Motor neuron (in vitro differentiated cells): ENCODE data around the gene SORL1. TPM values are rescaled to one million over a fixed set of nuclear protein-coding genes. Genes with fewer than 3 reads are reported as not detected.
"Not testable (repeated sequence)": the region's sequence is repeated elsewhere in the genome, so short reads cannot be mapped to it uniquely, and the experiment has no call there.

Experiments used
- ATAC-seq, 8 experiments: fragments of 200-7000 bp; cut with Tn5 transposase; replicated peaks in 6 of 8; 2 replicates each; pipeline ENCODE4 v1.8.0; 2021; ENCODE audit warnings: mild to moderate bottlenecking in 8 of 8, moderate library complexity in 8 of 8
- H3K27ac ChIP-seq, 2 donors: fragments of 250-450 bp; sonication (Bioruptor Pico); 2 replicates each; pipeline ENCODE4 v1.9.0; 2021; ENCODE audit warnings: antibody characterized with exemption in 2 of 2, mild to moderate bottlenecking in 2 of 2, moderate library complexity in 1 of 2
- H3K4me1 ChIP-seq, 2 donors: fragments of 250-450 bp; sonication (Bioruptor Pico); replicated peaks in 1 of 2; 2 replicates each; pipeline ENCODE4 v1.6.1; 2021; ENCODE audit warnings: antibody characterized with exemption in 2 of 2, mild to moderate bottlenecking in 2 of 2, moderate library complexity in 1 of 2
- H3K4me3 ChIP-seq, 5 donors: fragments of 250-450 bp; sonication (Bioruptor Pico); 2 replicates each; pipeline ENCODE4 v1.9.0; 2021; ENCODE audit warnings: antibody characterized with exemption in 5 of 5, mild to moderate bottlenecking in 5 of 5, moderate library complexity in 4 of 5
- WGBS, 10 experiments: fragments of 450-650 bp; shearing (Covaris generic); methylation state at CpG; one replicate each; pipeline ENCODE4 v1.0.0; 2022; 5-methylcytosine and 5-hydroxymethylcytosine counted together
- in situ Hi-C, 9 experiments: fragments of 400-800 bp; cut with MboI; loops; one replicate each; pipeline ENCODE4 v1.15.0; 2021; ENCODE audit warnings: low sequenced_read_pairs in 9 of 9, low pct_unique_long_range_greater_than_20kb in 2 of 9; ENCODE audit not compliant: unreplicated experiment in 9 of 9
- total RNA-seq, 8 experiments: library from RNA; unstranded; fragments of 300-600 nt; gene quantifications; 2 replicates each; pipeline versions ENCODE4 v1.2.3 to v1.2.4, GENCODE V29; 2022

The SORL1 gene
- total RNA-seq, 8 experiments from 2014 or later: 0.36 to 39.4 (median 21.8) TPM

DNA sequence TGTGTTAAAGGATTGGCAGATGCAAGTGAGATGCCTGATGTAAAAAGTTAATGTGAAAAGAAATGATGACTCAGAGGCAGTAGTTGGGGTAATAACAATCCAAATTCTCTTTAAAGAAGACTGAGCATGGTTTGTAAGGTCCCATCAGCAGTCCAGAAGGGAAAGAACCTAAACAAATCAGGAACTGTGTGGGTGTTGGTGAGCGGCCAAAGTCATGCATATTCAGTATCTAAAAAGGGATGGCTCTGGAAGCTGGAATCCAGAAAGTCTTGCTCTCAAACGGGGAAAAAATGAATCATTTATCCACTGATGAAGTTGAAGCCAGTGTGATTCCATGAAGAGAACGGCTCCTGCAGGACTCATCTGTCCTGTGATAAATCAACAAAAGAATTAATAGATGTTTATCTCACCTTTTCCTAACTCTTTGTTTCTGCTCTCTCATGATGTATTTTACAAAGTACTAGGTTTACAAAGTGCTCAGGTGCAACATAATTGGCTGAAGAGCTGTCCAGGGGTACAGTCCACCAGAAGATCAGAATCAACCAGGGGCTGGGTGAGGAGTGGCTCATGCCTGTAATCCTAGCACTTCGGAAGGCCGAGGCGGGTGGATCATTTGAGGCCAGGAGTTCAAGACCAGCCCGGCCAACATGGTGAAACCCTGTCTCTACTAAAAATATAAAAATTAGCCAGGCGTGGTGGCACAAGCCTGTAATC is 21.1 kb downstream of the SORL1 start:
- in situ Hi-C loops: loop anchor here in 1 of 9 experiments (25.0 kb wide), 1 partner anchor 161 kb away; no protein-coding TSS in a partner anchor
- peak in 2 of 8 experiments; percentile 65 to 73 for ATAC-seq
- WGBS, 10 experiments: 2 to 100% (median 84%) methylated on average over 1 to 7 of the region's 8 CpGs; no CpG with 5 or more reads in 1 of the 10 experiments
- Histone ChIP-seq H3K4me3 (no peak overlapping the region), H3K4me1 (peaks cover 0 to 13% of the 10 kb centered on the region in 2 donors), H3K27ac (no peak overlapping the region)

DNA sequence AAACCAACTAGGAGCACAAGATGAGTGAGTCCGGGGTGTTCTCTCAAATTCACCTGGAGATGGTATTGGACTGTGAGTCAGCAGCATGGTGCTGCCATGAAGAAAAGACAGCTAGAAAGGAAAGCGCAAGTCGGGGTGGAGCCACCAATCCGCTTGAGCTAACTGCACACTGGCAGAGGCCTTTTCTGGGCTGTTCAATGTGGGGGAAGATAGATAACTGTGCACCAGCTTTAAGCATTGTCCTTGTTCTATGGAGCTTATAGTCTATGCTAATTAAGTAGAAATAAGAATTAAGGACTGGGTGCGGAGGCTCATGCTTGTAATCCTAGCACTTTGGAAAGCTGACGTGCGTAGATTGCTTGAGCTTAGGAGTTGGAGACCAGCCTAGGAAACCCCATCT is 22.6 kb downstream of the SORL1 start:
- in situ Hi-C loops: loop anchor here in 1 of 9 experiments (25.0 kb wide), 1 partner anchor 162 kb away; no protein-coding TSS in a partner anchor
- H3K27ac ChIP-seq: no peak overlapping the region
- no peak overlapping the region for H3K4me3 ChIP-seq
- ATAC-seq: peak in 3 of 8 experiments; percentile 42 to 76 (median 64)
- 17 to 100% (median 78%) methylated on average over 1 to 7 of the region's 7 CpGs; no CpG with 5 or more reads in 2 of the 10 experiments for WGBS, 10 experiments
- H3K4me1 ChIP-seq: peaks cover 7 to 10% of the 10 kb centered on the region in 2 donors

DNA sequence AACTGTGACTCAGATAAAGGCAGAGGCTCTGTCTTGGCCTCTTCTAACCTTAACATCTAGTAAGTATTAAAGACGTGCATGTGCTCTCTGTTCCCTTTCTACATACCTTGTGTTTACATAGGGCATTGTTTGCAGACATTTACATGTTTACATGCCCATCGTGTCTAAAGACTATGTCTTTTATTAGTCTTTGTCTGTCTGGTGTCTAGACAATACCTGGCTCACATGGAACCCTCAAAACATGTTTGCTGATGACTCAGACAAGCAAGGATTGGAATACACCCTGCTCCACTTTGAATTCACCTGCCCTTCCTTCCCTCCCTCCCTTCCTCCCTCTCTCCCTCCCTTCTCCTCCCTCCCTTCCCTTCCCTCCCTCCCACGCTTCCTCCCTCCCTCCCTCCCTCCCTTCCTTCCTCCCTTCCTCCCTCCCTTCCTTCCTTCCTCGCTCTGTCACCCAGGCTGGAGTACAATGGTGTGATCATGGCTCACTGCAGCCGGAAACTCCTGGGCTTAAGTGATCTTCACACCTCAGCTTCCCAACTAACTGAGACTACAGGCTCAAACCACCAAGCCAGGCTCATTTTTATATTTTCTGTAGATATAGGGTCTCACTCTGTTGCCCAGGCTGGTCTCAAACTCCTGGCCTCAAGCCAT is 24.4 kb downstream of the SORL1 start:
- in situ Hi-C loops: no loop called here
- Histone ChIP-seq H3K27ac (no peak overlapping the region), H3K4me3 (no peak overlapping the region), H3K4me1 (peaks cover 6 to 10% of the 10 kb centered on the region in 2 donors)
- 38 to 100% (median 54%) methylated on average over 1 of the region's 5 CpGs; no CpG with 5 or more reads in 4 of the 10 experiments for WGBS, 10 experiments
- ATAC-seq: no peak

DNA sequence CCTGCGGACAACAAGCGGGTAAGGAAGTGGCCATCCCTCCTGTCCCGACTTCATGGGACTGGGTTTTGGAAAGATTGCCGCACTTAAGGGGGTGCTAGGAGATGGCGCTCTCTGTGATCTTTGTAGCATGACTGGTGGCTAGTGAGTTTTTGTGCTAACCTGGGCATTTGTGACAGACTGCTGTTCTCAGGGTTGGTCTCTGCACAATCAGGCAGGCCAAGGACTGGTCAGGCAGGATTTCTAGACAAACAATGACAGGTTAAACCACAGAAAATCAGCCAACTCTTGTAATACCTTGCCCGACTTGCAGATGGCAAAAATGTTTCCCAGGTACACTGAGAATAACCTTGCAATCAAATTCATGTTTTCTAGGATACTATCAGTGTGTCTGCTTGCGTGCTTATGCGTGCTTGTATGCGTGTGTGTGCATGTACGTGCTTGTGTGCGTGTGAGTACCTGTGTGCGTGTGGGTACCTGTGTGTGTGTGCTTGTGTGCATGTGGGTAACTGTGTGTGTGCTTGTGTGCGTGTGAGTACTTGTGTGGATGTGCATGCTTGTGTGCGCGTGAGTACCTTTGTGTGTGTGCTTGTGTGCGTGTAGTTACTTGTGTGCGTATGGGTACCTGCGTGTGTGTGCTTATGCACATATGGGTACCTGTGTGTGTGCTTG is 26.2 kb downstream of the SORL1 start:
- H3K27ac ChIP-seq: no peak overlapping the region
- H3K4me3 ChIP-seq: no peak overlapping the region
- H3K4me1 ChIP-seq: peaks cover 9 to 20% of the 10 kb centered on the region in 2 donors
- 73 to 100% (median 93%) methylated on average over 1 to 16 of the region's 18 CpGs; no CpG with 5 or more reads in 1 of the 10 experiments for WGBS, 10 experiments
- ATAC-seq: no peak
- in situ Hi-C loops: no loop called here

DNA sequence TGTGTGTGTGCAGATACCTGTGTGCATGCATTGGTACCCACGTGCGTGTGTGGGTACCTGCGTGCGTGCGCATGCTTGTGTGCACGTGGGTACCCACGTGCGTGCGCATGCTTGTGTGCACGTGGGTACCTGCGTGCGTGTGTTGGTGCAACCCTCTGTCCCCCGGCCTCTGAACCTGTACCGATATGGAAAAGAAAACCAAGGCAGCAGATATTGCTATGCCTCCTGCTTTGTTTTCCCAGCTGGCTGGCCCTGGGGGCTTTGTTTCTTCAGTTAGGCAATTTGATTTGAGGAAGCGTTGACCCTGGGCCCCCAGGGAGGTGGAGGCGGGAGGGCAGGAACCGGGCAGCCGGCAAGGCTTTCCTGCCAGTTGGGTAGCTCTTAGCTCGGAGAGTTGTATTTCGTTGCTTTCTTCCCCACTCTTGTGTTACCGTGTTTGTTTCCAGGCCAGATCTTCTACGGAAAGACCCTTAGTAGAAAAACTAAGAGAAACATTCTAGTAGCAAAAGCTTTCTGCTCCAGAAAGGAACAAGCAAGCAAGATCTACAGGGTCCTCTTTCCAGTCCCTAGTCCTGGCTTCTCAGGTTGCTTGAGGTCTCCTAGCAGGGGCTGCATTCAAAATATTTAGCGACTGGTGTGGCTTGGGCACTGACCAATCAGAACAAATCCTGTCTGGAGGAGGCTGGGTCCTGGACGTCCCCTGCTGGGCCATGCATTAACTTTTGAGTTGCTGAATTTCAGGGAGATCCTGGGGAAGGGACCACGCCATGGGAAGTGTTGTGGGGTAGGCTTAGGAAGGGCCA is 27.0 kb downstream of the SORL1 start:
- H3K4me3 ChIP-seq: no peak overlapping the region
- no peak for ATAC-seq
- H3K4me1 ChIP-seq: peaks cover 8 to 20% of the 10 kb centered on the region in 2 donors
- in situ Hi-C loops: no loop called here
- no peak overlapping the region for H3K27ac ChIP-seq
- 21 to 87% (median 56%) methylated on average over 3 to 20 of the region's 25 CpGs for WGBS, 10 experiments

DNA sequence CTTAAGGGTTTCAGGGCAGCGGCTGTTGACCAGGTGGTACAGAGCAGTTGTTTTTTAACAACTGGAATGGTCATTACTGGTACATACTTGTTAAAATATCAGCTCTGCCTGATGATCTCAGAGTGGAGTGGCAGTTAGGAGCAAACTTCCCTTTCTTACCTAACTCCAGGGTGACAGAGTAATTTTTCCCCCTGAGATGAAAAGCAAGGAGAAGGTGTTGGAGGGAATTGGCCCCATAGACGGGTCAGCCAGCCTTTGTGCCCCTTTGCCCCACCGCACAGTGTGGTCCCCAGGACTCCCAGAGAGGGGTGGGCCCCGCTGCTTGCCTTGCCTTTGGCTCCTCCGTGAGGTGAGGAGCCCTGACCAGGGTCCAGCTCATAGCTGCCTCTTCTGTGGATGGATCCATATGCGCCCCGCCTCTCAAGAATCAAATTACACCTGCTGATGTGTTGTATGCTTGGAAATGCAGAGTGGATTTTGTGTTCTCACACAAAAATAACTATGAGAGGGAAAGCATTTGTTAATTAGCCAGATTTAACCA is 27.7 kb downstream of the SORL1 start:
- no peak overlapping the region for H3K4me3 ChIP-seq
- H3K27ac ChIP-seq: no peak overlapping the region
- peaks cover 3 to 20% of the 10 kb centered on the region in 2 donors for H3K4me1 ChIP-seq
- in situ Hi-C loops: no loop called here
- 0 to 100% (median 82%) methylated on average over 1 to 5 of the region's 7 CpGs; no CpG with 5 or more reads in 5 of the 10 experiments for WGBS, 10 experiments
- ATAC-seq: peak in 3 of 8 experiments; percentile 62 to 91 (median 78)

DNA sequence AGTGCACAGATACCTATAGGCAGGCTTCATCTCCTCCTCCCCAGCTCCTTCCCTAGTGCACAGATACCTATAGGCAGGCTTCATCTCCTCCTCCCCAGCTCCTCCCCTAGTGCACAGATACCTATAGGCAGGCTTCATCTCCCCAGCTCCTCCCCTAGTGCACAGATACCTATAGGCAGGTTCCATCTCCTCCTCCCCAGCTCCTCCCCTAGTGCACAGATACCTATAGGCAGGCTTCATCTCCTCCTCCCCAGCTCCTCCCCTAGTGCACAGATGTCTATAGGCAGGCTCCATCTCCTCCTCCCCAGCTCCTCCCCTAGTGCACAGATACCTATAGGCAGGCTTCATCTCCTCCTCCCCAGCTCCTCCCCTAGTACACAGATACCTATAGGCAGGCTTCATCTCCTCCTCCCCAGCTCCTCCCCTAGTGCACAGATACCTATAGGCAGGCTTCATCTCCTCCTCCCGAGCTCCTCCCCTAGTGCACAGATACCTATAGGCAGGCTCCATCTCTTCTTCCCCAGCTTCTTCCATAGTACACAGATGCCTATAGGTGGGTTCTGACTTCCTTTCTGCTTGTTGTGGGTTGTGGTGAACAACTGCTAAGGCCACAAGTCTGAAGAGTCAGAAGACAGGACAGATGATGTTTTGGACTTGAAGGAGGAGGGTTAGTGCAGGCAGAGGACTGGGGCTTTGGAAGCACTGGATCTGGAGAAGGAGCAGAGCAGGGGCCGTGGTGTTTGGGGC is 29.5 kb downstream of the SORL1 start:
- in situ Hi-C loops: not testable (repeated sequence)

DNA sequence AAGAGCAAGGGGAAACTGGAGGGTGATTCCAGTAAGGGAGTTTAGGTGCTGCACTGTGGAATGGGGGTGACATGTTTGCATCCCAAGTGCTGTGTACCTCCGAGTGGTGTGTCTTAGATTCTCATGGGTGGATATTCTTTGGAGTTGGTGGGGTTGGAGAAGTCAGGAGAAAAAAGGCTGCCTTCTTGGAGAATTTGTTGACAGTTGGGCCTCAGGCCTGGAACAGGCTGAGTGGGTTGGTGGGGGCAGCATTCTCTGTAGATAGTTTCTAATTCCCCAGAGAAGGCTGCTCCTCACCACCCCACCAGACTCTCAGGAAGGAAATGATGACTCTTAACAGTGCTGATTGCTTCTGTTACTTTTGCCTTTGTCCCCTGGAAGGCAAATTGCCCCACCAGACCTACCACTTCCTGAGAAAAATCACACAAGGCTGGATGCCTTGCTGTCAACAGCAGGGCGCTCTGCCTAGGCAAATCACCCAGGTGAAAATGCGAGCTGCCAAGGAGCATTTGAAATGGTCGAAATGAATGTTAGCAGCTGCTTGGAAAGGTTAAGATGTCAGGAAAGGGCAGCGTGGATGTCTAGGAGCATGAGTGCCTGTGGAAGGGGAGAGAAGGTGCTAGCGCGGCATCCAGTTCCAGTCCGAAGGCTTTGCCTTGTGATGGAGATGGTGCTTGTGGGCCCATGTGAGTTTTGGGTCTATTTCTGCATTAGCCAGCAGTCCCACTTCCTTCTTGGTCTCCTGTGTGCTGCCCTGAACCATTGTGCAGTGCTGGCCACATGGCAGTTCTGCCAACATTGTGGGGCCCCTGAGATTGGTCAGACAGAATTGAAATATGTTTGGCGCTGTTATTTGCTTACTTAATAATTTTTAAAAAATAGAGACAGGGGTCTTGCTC is 30.4 kb downstream of the SORL1 start:
- in situ Hi-C loops: no loop called here
- Histone ChIP-seq H3K4me3 (no peak overlapping the region), H3K27ac (no peak overlapping the region), H3K4me1 (peaks cover 3 to 20% of the 10 kb centered on the region in 2 donors)
- 48 to 97% (median 85%) methylated on average over 4 to 9 of the region's 9 CpGs; no CpG with 5 or more reads in 1 of the 10 experiments for WGBS, 10 experiments
- peak in 1 of 8 experiments; percentile 21 for ATAC-seq

More for the DNA sequence above, 29.5 kb downstream of the SORL1 start:
- not testable (repeated sequence) for ATAC-seq, H3K4me3 ChIP-seq, H3K27ac ChIP-seq
- peaks cover 3 to 20% of the 10 kb centered on the region in 2 donors for H3K4me1 ChIP-seq
- WGBS, 10 experiments: 40 to 100% (median 80%) methylated on average over 1 of the region's 2 CpGs; no CpG with 5 or more reads in 6 of the 10 experiments

DNA sequence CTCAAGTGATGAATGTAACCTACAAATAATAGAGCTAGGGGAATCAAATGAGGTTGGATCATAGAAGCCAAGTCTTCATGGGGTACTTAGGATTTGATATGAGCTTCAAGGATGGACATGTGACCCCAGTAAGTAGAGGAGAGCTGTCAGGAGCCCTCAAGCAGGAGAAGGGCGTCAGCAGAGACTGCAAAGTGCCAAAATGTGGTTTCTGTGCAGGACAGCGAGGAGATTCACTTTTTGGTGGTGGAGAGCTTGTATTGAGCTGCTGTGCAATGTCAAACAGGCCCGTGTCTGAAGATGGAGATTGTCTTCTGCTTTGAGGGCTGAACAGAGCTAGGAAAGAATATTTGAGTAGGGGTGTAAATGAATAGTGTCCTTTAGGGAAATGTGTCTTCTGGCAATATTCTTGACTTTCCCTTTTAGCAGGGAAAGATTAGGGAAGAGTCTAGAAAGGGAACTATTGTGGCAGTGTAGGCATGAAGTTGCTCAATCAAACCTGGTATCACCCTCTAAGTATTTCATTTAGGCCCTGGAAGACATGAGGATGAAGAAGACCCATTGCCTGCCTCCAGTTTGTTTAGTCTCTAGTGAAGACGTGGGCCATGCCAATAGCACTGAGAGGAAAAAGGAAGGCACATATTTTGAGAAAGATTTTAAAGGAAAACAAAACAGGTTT is 31.8 kb downstream of the SORL1 start:
- in situ Hi-C loops: no loop called here
- Histone ChIP-seq H3K27ac (no peak overlapping the region), H3K4me3 (no peak overlapping the region), H3K4me1 (peaks cover 3 to 16% of the 10 kb centered on the region in 2 donors)
- WGBS, 10 experiments: 14 to 93% (median 84%) methylated on average over 1 to 4 of the region's 4 CpGs; no CpG with 5 or more reads in 1 of the 10 experiments
- ATAC-seq: no peak

DNA sequence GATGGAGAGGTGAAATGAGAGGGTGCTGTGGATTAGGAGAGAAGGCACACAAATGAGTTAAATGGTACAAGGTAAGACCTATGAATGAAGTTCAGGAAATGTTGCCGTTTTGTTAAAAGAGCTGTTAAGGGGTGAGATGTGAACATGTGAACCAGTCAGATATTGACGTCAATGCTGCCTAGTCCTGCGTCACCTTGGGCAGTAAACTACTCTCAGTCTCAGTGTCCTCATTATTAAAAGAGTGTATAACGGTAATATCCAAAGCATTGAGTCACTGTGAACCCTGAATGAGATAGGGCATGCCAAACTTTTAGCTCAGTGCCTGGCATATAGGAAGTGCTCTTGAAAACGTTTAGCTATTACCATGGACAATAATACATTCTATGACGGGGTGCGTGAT is 33.1 kb downstream of the SORL1 start:
- no peak for ATAC-seq
- Histone ChIP-seq H3K4me1 (peaks cover 3 to 10% of the 10 kb centered on the region in 2 donors), H3K27ac (no peak overlapping the region), H3K4me3 (no peak overlapping the region)
- in situ Hi-C loops: no loop called here
- WGBS, 10 experiments: 67 to 100% (median 89%) methylated on average over 2 to 6 of the region's 7 CpGs
